GM21825 (cell line): ENCODE results near the gene GOSR1.
"Not testable (repeated sequence)": the region's sequence is repeated elsewhere in the genome, so short reads cannot be mapped to it uniquely, and the experiment has no call there.

Experiments
- ATAC-seq: cut with Tn5 transposase; IDR thresholded peaks from one replicate; pipeline ENCODE4 v1.9.1; 2021; ENCODE audit warnings: mild to moderate bottlenecking, moderate library complexity; ENCODE audit not compliant: unreplicated experiment

Gene GOSR1

GRCh38 chr17:30573603-30574175, 96.5 kb downstream of the GOSR1 start:
- ATAC-seq = no peak

GRCh38 chr17:30574309-30574708, 97.1 kb downstream of the GOSR1 start:
- ATAC-seq = not testable (repeated sequence)

DNA sequence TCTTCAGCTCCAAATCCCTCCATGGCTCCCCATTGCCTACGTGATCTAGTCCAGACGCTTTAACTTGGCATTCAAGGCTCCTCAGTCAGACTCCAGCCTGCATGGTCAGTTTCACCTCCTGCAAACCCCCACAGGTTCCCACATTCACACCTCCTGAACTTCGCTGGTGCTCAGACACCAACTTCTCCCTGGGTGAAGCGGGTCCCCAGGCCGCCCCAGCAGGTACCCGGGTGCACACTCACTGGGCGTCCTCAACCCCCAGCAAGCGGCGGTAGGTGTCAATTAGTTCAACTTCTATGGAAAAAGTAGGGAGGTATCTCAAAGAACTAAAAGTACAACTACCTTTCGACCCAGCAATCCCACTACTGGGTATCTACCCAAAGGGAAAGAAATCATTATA, 97.6 kb downstream of the GOSR1 start:
- ATAC-seq = not testable (repeated sequence)

- ATAC-seq = not testable (repeated sequence)
Measured at GRCh38 chr17:30575648-30576325, 98.6 kb downstream of the GOSR1 start.

- ATAC-seq = no peak
Measured at GRCh38 chr17:30576326-30576861, 99.2 kb downstream of the GOSR1 start.
